Trophoblast cell (in vitro differentiated cells and primary cell): ENCODE data around the gene RAB1B.

Source experiments
- DNase-seq, 2 donors: peaks; one replicate each; pipeline ENCODE4 v3.0.0-alpha.2; 2016
- H2AFZ ChIP-seq: 2 replicates; pipeline ENCODE4 v1.6.1; 2013; ENCODE audit warnings: low read length, moderate library complexity, mild to moderate bottlenecking; ENCODE audit not compliant: insufficient read depth, poor library complexity
- H2AK5ac ChIP-seq: 2 replicates; pipeline ENCODE4 v1.6.1; 2013; ENCODE audit warnings: mild to moderate bottlenecking, low read length
- H2BK120ac ChIP-seq: 2 replicates; pipeline ENCODE4 v1.6.1; 2013; ENCODE audit warnings: low read length, mild to moderate bottlenecking, moderate library complexity; ENCODE audit not compliant: insufficient read depth, poor library complexity
- H2BK12ac ChIP-seq: 2 replicates; pipeline ENCODE4 v1.6.1; 2013; ENCODE audit warnings: mild to moderate bottlenecking, low read length, moderate library complexity
- H2BK5ac ChIP-seq: 2 replicates; pipeline ENCODE4 v1.6.1; 2013; ENCODE audit warnings: low read length, low read depth, moderate library complexity, mild to moderate bottlenecking; ENCODE audit not compliant: poor library complexity
- H3K14ac ChIP-seq: 2 replicates; pipeline ENCODE4 v1.6.1; 2013; ENCODE audit warnings: mild to moderate bottlenecking, low read length
- H3K18ac ChIP-seq: 2 replicates; pipeline ENCODE4 v1.6.1; 2013; ENCODE audit warnings: mild to moderate bottlenecking, low read length
- H3K23ac ChIP-seq: 2 replicates; pipeline ENCODE4 v1.6.1; 2013; ENCODE audit warnings: low read length
- H3K27ac ChIP-seq: 2 replicates; pipeline ENCODE4 v1.5.1; 2013; ENCODE audit warnings: low read depth, mild to moderate bottlenecking, inconsistent platforms, low read length, moderate library complexity
- H3K27me3 ChIP-seq: 2 replicates; pipeline ENCODE4 v1.6.1; 2013; ENCODE audit warnings: inconsistent platforms, mild to moderate bottlenecking, low read length, moderate library complexity; ENCODE audit not compliant: insufficient read depth
- H3K36me3 ChIP-seq, 2 experiments: 1 replicate in 1 of 2; 2 replicates in 1 of 2; pipeline ENCODE4 v1.6.1; 2013; ENCODE audit warnings: low read length in 2 of 2, mild to moderate bottlenecking in 2 of 2, moderate library complexity in 1 of 2; ENCODE audit not compliant: insufficient read depth in 2 of 2, control insufficient read depth in 1 of 2
- H3K4ac ChIP-seq: 2 replicates; pipeline ENCODE4 v1.6.1; 2013; ENCODE audit warnings: low read depth, mild to moderate bottlenecking, low read length, moderate library complexity
- H3K4me1 ChIP-seq, 2 experiments: 1 replicate in 1 of 2; 2 replicates in 1 of 2; pipeline ENCODE4 v1.6.1; 2013; ENCODE audit warnings: low read length in 2 of 2, mild to moderate bottlenecking in 2 of 2, moderate library complexity in 1 of 2; ENCODE audit not compliant: insufficient read depth in 2 of 2, control insufficient read depth in 1 of 2
- H3K4me2 ChIP-seq: 2 replicates; pipeline ENCODE4 v1.6.1; 2013; ENCODE audit warnings: inconsistent platforms, mild to moderate bottlenecking, low read length, moderate library complexity
- H3K4me3 ChIP-seq: 2 replicates; pipeline ENCODE4 v1.5.1; 2013; ENCODE audit warnings: mild to moderate bottlenecking, low read depth, low read length, inconsistent platforms
- H3K79me1 ChIP-seq: one replicate; pipeline ENCODE4 v1.6.1; 2013; ENCODE audit warnings: low read length
- H3K79me2 ChIP-seq: 2 replicates; pipeline ENCODE4 v1.6.1; 2013; ENCODE audit warnings: low read length, mild to moderate bottlenecking; ENCODE audit not compliant: control insufficient read depth, insufficient read depth, poor library complexity
- H3K9ac ChIP-seq: 2 replicates; pipeline ENCODE4 v1.6.1; 2013; ENCODE audit warnings: mild to moderate bottlenecking, low read length
- H3K9me3 ChIP-seq: 2 replicates; pipeline ENCODE4 v1.6.1; 2013; ENCODE audit warnings: low read depth, mild to moderate bottlenecking, control low read depth, inconsistent platforms, low read length; ENCODE audit not compliant: insufficient read depth
- H4K12ac ChIP-seq: 2 replicates; pipeline ENCODE4 v1.6.1; 2013; ENCODE audit warnings: low read depth, mild to moderate bottlenecking, low read length, moderate library complexity
- H4K8ac ChIP-seq: 2 replicates; pipeline ENCODE4 v1.6.1; 2013; ENCODE audit warnings: low read depth, mild to moderate bottlenecking, low read length, moderate library complexity
- H4K91ac ChIP-seq: one replicate; pipeline ENCODE4 v1.6.1; 2013; ENCODE audit warnings: low read depth, mild to moderate bottlenecking, low read length, moderate library complexity
- WGBS: extraction: QIAGEN DNeasy Blood & Tissue Kit; methylation state at CpG from one replicate; pipeline ENCODE4 v1.1.7; 2013; ENCODE audit warnings: missing lambda C conversion rate; ENCODE audit not compliant: insufficient read length, insufficient coverage; ENCODE audit errors: extremely low coverage; 5-methylcytosine and 5-hydroxymethylcytosine counted together

The RAB1B gene

GRCh38 chr11:66233301-66233700 lies 35.1 kb upstream of the RAB1B start:
- peak; percentile 65 to 81 for DNase-seq
- Histone ChIP-seq H3K23ac (no peak overlapping the region), H2BK12ac (no peak overlapping the region), H3K14ac (no peak overlapping the region), H4K8ac (no peak overlapping the region), H3K4ac (no peak overlapping the region), H3K27me3 (no peaks in the 10 kb centered on the region), H4K12ac (no peak overlapping the region), H3K4me2 (no peak overlapping the region), H3K36me3 (peaks cover 63 to 77% of the 10 kb centered on the region in 2 experiments), H2BK120ac (no peak overlapping the region), H2BK5ac (no peak overlapping the region), H3K79me2 (no peaks in the 10 kb centered on the region), H3K4me1 (no peaks in the 10 kb centered on the region), H2AFZ (no peak overlapping the region), H3K9me3 (no peaks in the 10 kb centered on the region), H3K27ac (no peak overlapping the region), H4K91ac (no peak overlapping the region), H3K4me3 (no peak overlapping the region), H2AK5ac (no peak overlapping the region), H3K9ac (no peak overlapping the region), H3K18ac (no peak overlapping the region), H3K79me1 (no peaks in the 10 kb centered on the region)
- no CpG with 5 or more reads among the region's 5 CpGs for WGBS

- WGBS: no CpG with 5 or more reads among the region's 11 CpGs
- no peak overlapping the region for H4K91ac ChIP-seq
- no peak overlapping the region for H2AFZ ChIP-seq
- no peak overlapping the region for H3K27ac ChIP-seq
- H3K79me2 ChIP-seq: no peaks in the 10 kb centered on the region
- no peaks in the 10 kb centered on the region for H3K9me3 ChIP-seq
- no peak overlapping the region for H3K4ac ChIP-seq
- no peak overlapping the region for H3K4me2 ChIP-seq
- H2BK5ac ChIP-seq: no peak overlapping the region
- H3K27me3 ChIP-seq: no peaks in the 10 kb centered on the region
- H2AK5ac ChIP-seq: no peak overlapping the region
- no peak overlapping the region for H4K8ac ChIP-seq
- H2BK12ac ChIP-seq: no peak overlapping the region
- peaks cover 68 to 90% of the 10 kb centered on the region in 2 experiments for H3K36me3 ChIP-seq
- no peak overlapping the region for H3K4me3 ChIP-seq
- no peak overlapping the region for H3K18ac ChIP-seq
- H2BK120ac ChIP-seq: no peak overlapping the region
- no peak overlapping the region for H3K9ac ChIP-seq
- no peaks in the 10 kb centered on the region for H3K79me1 ChIP-seq
- H3K23ac ChIP-seq: no peak overlapping the region
- no peak overlapping the region for H4K12ac ChIP-seq
- H3K4me1 ChIP-seq: no peaks in the 10 kb centered on the region
- H3K14ac ChIP-seq: no peak overlapping the region
- no peak for DNase-seq
Observed at GRCh38 chr11:66235141-66235540, 33.3 kb upstream of the RAB1B start.

- Histone ChIP-seq H2BK120ac (no peak overlapping the region), H3K79me1 (no peaks in the 10 kb centered on the region), H3K9me3 (peaks cover 2% of the 10 kb centered on the region), H2BK12ac (no peak overlapping the region), H3K18ac (no peak overlapping the region), H3K79me2 (no peaks in the 10 kb centered on the region), H3K36me3 (peaks cover 71 to 90% of the 10 kb centered on the region in 2 experiments), H4K12ac (no peak overlapping the region), H2AFZ (no peak overlapping the region), H4K8ac (no peak overlapping the region), H3K27me3 (no peaks in the 10 kb centered on the region), H2BK5ac (no peak overlapping the region), H3K4ac (no peak overlapping the region), H4K91ac (no peak overlapping the region), H2AK5ac (no peak overlapping the region), H3K4me2 (no peak overlapping the region), H3K4me1 (no peaks in the 10 kb centered on the region), H3K4me3 (no peak overlapping the region), H3K9ac (no peak overlapping the region), H3K23ac (no peak overlapping the region), H3K27ac (no peak overlapping the region), H3K14ac (no peak overlapping the region)
- WGBS: no CpG with 5 or more reads among the region's 6 CpGs
- no peak for DNase-seq
Observed at GRCh38 chr11:66237867-66238266, 30.6 kb upstream of the RAB1B start.

GRCh38 chr11:66238786-66239413 lies 29.5 kb upstream of the RAB1B start:
- no peak overlapping the region for H3K4me2 ChIP-seq
- H3K18ac ChIP-seq: no peak overlapping the region
- no peak overlapping the region for H4K91ac ChIP-seq
- no peak overlapping the region for H4K12ac ChIP-seq
- no peaks in the 10 kb centered on the region for H3K27me3 ChIP-seq
- no peak overlapping the region for H2BK120ac ChIP-seq
- H2AK5ac ChIP-seq: no peak overlapping the region
- no CpG with 5 or more reads among the region's 17 CpGs for WGBS
- no peak overlapping the region for H2AFZ ChIP-seq
- no peak overlapping the region for H3K14ac ChIP-seq
- no peak overlapping the region for H3K4ac ChIP-seq
- no peak overlapping the region for H4K8ac ChIP-seq
- H2BK5ac ChIP-seq: no peak overlapping the region
- no peaks in the 10 kb centered on the region for H3K79me1 ChIP-seq
- no peak overlapping the region for H2BK12ac ChIP-seq
- H3K9ac ChIP-seq: no peak overlapping the region
- H3K23ac ChIP-seq: no peak overlapping the region
- peaks cover 2% of the 10 kb centered on the region for H3K9me3 ChIP-seq
- H3K27ac ChIP-seq: no peak overlapping the region
- no peaks in the 10 kb centered on the region for H3K79me2 ChIP-seq
- DNase-seq: peak; percentile 23 to 59
- H3K36me3 ChIP-seq: peaks cover 71 to 90% of the 10 kb centered on the region in 2 experiments
- no peak overlapping the region for H3K4me3 ChIP-seq
- no peaks in the 10 kb centered on the region for H3K4me1 ChIP-seq
